Sigmoid colon (tissue), 7 donors: ENCODE results near the gene CEP112. TPM values are rescaled to one million over a fixed set of nuclear protein-coding genes. Genes with fewer than 3 reads are reported as not detected.

Source experiments
- DNase-seq: peaks from one replicate; pipeline ENCODE4 v3.0.0-alpha.2; 2019
- H3K27ac ChIP-seq, 4 donors: fragments of 200-600 bp; sonication (generic); one replicate each; pipeline ENCODE4 v1.5.1; 2016 to 2019; ENCODE audit warnings: mild to moderate bottlenecking in 1 of 4
- H3K27me3 ChIP-seq, 3 donors: fragments of 200-600 bp; sonication (generic); one replicate each; pipeline ENCODE4 v1.5.1; 2019; ENCODE audit warnings: mild to moderate bottlenecking in 1 of 3
- H3K36me3 ChIP-seq, 4 donors: fragments of 200-600 bp; sonication (generic); one replicate each; pipeline ENCODE4 v1.5.1; 2016 to 2019
- H3K4me1 ChIP-seq, 4 donors: fragments of 200-600 bp; sonication (generic); one replicate each; pipeline ENCODE4 v1.5.1; 2017 to 2019
- H3K4me3 ChIP-seq, 4 donors: fragments of 200-600 bp; sonication (generic); one replicate each; pipeline ENCODE4 v1.5.1; 2017 to 2019; ENCODE audit warnings: mild to moderate bottlenecking in 2 of 4, moderate library complexity in 1 of 4
- H3K9me3 ChIP-seq, 4 donors: fragments of 200-600 bp in 3 of 4; sonication (generic) in 3 of 4; one replicate each; pipeline versions ENCODE4 v1.5.1 to v1.6.1; 2013 to 2019
- CTCF ChIP-seq, 4 experiments: fragments of 450-650 bp in 3 of 4; fragments of 200-600 bp in 1 of 4; IDR thresholded peaks; one replicate each; pipeline ENCODE4 v1.5.1; 2016 to 2019; ENCODE audit warnings: antibody characterized with exemption in 4 of 4, mild to moderate bottlenecking in 3 of 4, moderate library complexity in 2 of 4
- EP300 ChIP-seq, 4 donors: sonication (generic); formaldehyde crosslinking; IDR thresholded peaks; one replicate each; pipeline ENCODE4 v1.6.1; 2017; ENCODE audit warnings: antibody characterized with exemption in 4 of 4
- POLR2A ChIP-seq, 2 donors: fragments of 450-650 bp; IDR thresholded peaks; one replicate each; pipeline ENCODE4 v1.6.1; 2016; ENCODE audit warnings: antibody characterized with exemption in 2 of 2, mild to moderate bottlenecking in 2 of 2, moderate library complexity in 2 of 2
- POLR2AphosphoS5 ChIP-seq, 4 donors: sonication (generic); formaldehyde crosslinking; IDR thresholded peaks; one replicate each; pipeline ENCODE4 v1.6.1; 2017; ENCODE audit warnings: antibody characterized with exemption in 4 of 4
- WGBS, 2 donors: extraction: QIAGEN DNeasy Blood & Tissue Kit; methylation state at CpG; one replicate each; pipeline ENCODE4 v1.1.7; 2013; 5-methylcytosine and 5-hydroxymethylcytosine counted together
- intact Hi-C: fragments of 100-400 bp; cut with DNase I; formaldehyde crosslinking; loops from one replicate; pipeline ENCODE4 v1.15.1; 2023
- polyA plus RNA-seq, 3 donors: library from polyadenylated mRNA; stranded (reverse); fragments of 200-250 nt; gene quantifications; one replicate each; pipeline ENCODE4 v1.2.3, GENCODE V29; 2013
- total RNA-seq, 4 donors: library from RNA; depleted of rRNA; stranded (reverse); fragments of >200 nt; gene quantifications; one replicate each; pipeline ENCODE4 v1.1.0, GENCODE V29; 2016
- donor health status: healthy with polysubstance abuse.
- donor health status: Bipolar disorder and iron deficiency.
- donor health status: healthy.

Gene CEP112
- total and polyA plus RNA-seq, 7 donors: 0.92 to 29.1 (median 15.1) TPM

- Histone ChIP-seq H3K9me3 (no peaks in the 10 kb centered on the region), H3K4me1 (peaks cover 0 to 9% (median 3%) of the 10 kb centered on the region in 4 donors), H3K4me3 (no peak overlapping the region), H3K27me3 (no peaks in the 10 kb centered on the region), H3K36me3 (no peaks in the 10 kb centered on the region), H3K27ac (peak overlapping the region in 1 of 4 donors; percentile 11)
- TF ChIP-seq CTCF (IDR thresholded peaks at IDR 0.05) (no peak), POLR2AphosphoS5 (IDR thresholded peaks at IDR 0.05) (no peak), POLR2A (IDR thresholded peaks at IDR 0.05) (no peak), EP300 (IDR thresholded peaks at IDR 0.05) (no peak)
- intact Hi-C loops: no loop called here
- DNase-seq: no peak
- WGBS, 2 donors: 19 to 57% methylated on average over 9 of the region's 9 CpGs
Observed at GRCh38 chr17:65638221-65638975, 553.5 kb downstream of the CEP112 start.

- H3K27ac ChIP-seq: no peak overlapping the region
- peaks cover 0 to 9% (median 3%) of the 10 kb centered on the region in 4 donors for H3K4me1 ChIP-seq
- H3K27me3 ChIP-seq: no peaks in the 10 kb centered on the region
- no peaks in the 10 kb centered on the region for H3K9me3 ChIP-seq
- no peak for DNase-seq
- H3K4me3 ChIP-seq: no peak overlapping the region
- WGBS, 2 donors: 88 to 90% methylated on average over 3 of the region's 3 CpGs
- TF ChIP-seq POLR2A (IDR thresholded peaks at IDR 0.05) (no peak), CTCF (IDR thresholded peaks at IDR 0.05) (no peak), EP300 (IDR thresholded peaks at IDR 0.05) (no peak), POLR2AphosphoS5 (IDR thresholded peaks at IDR 0.05) (no peak)
- no peaks in the 10 kb centered on the region for H3K36me3 ChIP-seq
- intact Hi-C loops: no loop called here
Observed at GRCh38 chr17:65637786-65638185, 554.1 kb downstream of the CEP112 start.

- 23 to 65% methylated on average over 3 of the region's 3 CpGs for WGBS, 2 donors
Observed at GRCh38 chr17:65634533-65634932, 557.4 kb downstream of the CEP112 start.

GRCh38 chr17:65633988-65634387, 557.9 kb downstream of the CEP112 start:
- DNase-seq: no peak
- intact Hi-C loops: no loop called here
- Histone ChIP-seq H3K4me3 (no peak overlapping the region), H3K27me3 (no peaks in the 10 kb centered on the region), H3K9me3 (no peaks in the 10 kb centered on the region), H3K36me3 (no peaks in the 10 kb centered on the region), H3K27ac (no peak overlapping the region), H3K4me1 (peaks cover 0 to 9% (median 3%) of the 10 kb centered on the region in 4 donors)
- no peak for TF ChIP-seq CTCF (IDR thresholded peaks at IDR 0.05)
- TF ChIP-seq POLR2A (IDR thresholded peaks at IDR 0.05): no peak
- TF ChIP-seq POLR2AphosphoS5 (IDR thresholded peaks at IDR 0.05): no peak
- no peak for TF ChIP-seq EP300 (IDR thresholded peaks at IDR 0.05)

More at GRCh38 chr17:65634533-65634932, 557.4 kb downstream of the CEP112 start:
- intact Hi-C loops: no loop called here
- H3K9me3 ChIP-seq: no peaks in the 10 kb centered on the region
- no peaks in the 10 kb centered on the region for H3K27me3 ChIP-seq
- no peak overlapping the region for H3K4me3 ChIP-seq
- TF ChIP-seq EP300 (IDR thresholded peaks at IDR 0.05): no peak
- no peak for TF ChIP-seq POLR2A (IDR thresholded peaks at IDR 0.05)
- TF ChIP-seq POLR2AphosphoS5 (IDR thresholded peaks at IDR 0.05): no peak
- no peak for TF ChIP-seq CTCF (IDR thresholded peaks at IDR 0.05)
- H3K27ac ChIP-seq: no peak overlapping the region
- peaks cover 0 to 9% (median 3%) of the 10 kb centered on the region in 4 donors for H3K4me1 ChIP-seq
- no peaks in the 10 kb centered on the region for H3K36me3 ChIP-seq
- no peak for DNase-seq
